ES-I3 (cell line): Measurements from ENCODE around the gene CBLIF.
"Not testable (repeated sequence)": the region's sequence is repeated elsewhere in the genome, so short reads cannot be mapped to it uniquely, and the experiment has no call there.

Experiments used
- H3K36me3 ChIP-seq: 2 replicates; pipeline ENCODE4 v1.6.1; 2013; ENCODE audit warnings: mild to moderate bottlenecking, low read length, control low read depth, moderate library complexity; ENCODE audit not compliant: insufficient read depth
- H3K4me1 ChIP-seq: 2 replicates; pipeline ENCODE4 v1.6.1; 2013; ENCODE audit warnings: mild to moderate bottlenecking, control low read depth, low read length; ENCODE audit not compliant: insufficient read depth
- H3K9ac ChIP-seq: 2 replicates; pipeline ENCODE4 v1.6.1; 2013; ENCODE audit warnings: low read depth, mild to moderate bottlenecking, low read length, moderate library complexity
- H3K9me3 ChIP-seq: 2 replicates; pipeline ENCODE4 v1.6.1; 2013; ENCODE audit warnings: mild to moderate bottlenecking, low read length, moderate library complexity; ENCODE audit not compliant: control insufficient read depth, insufficient read depth

Gene CBLIF

GRCh38 chr11:59862252-59862651, 17.0 kb upstream of the CBLIF start:
- H3K9me3 ChIP-seq: no peaks in the 10 kb centered on the region
- no peaks in the 10 kb centered on the region for H3K36me3 ChIP-seq
- no peak overlapping the region for H3K9ac ChIP-seq
- peaks cover 9% of the 10 kb centered on the region for H3K4me1 ChIP-seq

- Histone ChIP-seq H3K36me3 (no peaks in the 10 kb centered on the region), H3K9ac (no peak overlapping the region), H3K9me3 (no peaks in the 10 kb centered on the region), H3K4me1 (peaks cover 16% of the 10 kb centered on the region)
Observed at GRCh38 chr11:59859673-59860072, 14.4 kb upstream of the CBLIF start.

GRCh38 chr11:59857439-59858434, 12.4 kb upstream of the CBLIF start:
- Histone ChIP-seq H3K4me1 (peaks cover 16% of the 10 kb centered on the region), H3K9ac (no peak overlapping the region), H3K36me3 (no peaks in the 10 kb centered on the region), H3K9me3 (no peaks in the 10 kb centered on the region)

GRCh38 chr11:59854871-59855270, 9.6 kb upstream of the CBLIF start:
- no peaks in the 10 kb centered on the region for H3K9me3 ChIP-seq
- H3K36me3 ChIP-seq: no peaks in the 10 kb centered on the region
- no peak overlapping the region for H3K9ac ChIP-seq
- peaks cover 16% of the 10 kb centered on the region for H3K4me1 ChIP-seq

GRCh38 chr11:59851416-59851815, 6.1 kb upstream of the CBLIF start:
- H3K4me1 ChIP-seq, H3K9me3 ChIP-seq, H3K36me3 ChIP-seq, H3K9ac ChIP-seq: not testable (repeated sequence)

GRCh38 chr11:59849551-59849950, 4.3 kb upstream of the CBLIF start:
- H3K9me3 ChIP-seq, H3K9ac ChIP-seq: not testable (repeated sequence)

GRCh38 chr11:59849129-59849528, 3.8 kb upstream of the CBLIF start:
- no peaks in the 10 kb centered on the region for H3K4me1 ChIP-seq
- H3K9ac ChIP-seq: no peak overlapping the region
- no peaks in the 10 kb centered on the region for H3K36me3 ChIP-seq
- no peaks in the 10 kb centered on the region for H3K9me3 ChIP-seq

More at GRCh38 chr11:59849551-59849950, 4.3 kb upstream of the CBLIF start:
- not testable (repeated sequence) for H3K36me3 ChIP-seq, H3K4me1 ChIP-seq

- H3K4me1 ChIP-seq, H3K9ac ChIP-seq, H3K9me3 ChIP-seq, H3K36me3 ChIP-seq: not testable (repeated sequence)
Observed at GRCh38 chr11:59848439-59848838, 3.1 kb upstream of the CBLIF start.

- Histone ChIP-seq H3K36me3 (no peaks in the 10 kb centered on the region), H3K4me1 (no peaks in the 10 kb centered on the region), H3K9me3 (no peaks in the 10 kb centered on the region), H3K9ac (no peak overlapping the region)
Observed at GRCh38 chr11:59847626-59848025, 2.3 kb upstream of the CBLIF start.

GRCh38 chr11:59846556-59846955, 1.3 kb upstream of the CBLIF start:
- Histone ChIP-seq H3K9ac (no peak overlapping the region), H3K9me3 (no peaks in the 10 kb centered on the region), H3K4me1 (no peaks in the 10 kb centered on the region), H3K36me3 (no peaks in the 10 kb centered on the region)

GRCh38 chr11:59842316-59842715, 3.0 kb downstream of the CBLIF start:
- no peaks in the 10 kb centered on the region for H3K36me3 ChIP-seq
- H3K9ac ChIP-seq: no peak overlapping the region
- H3K9me3 ChIP-seq: no peaks in the 10 kb centered on the region
- no peaks in the 10 kb centered on the region for H3K4me1 ChIP-seq

- H3K9me3 ChIP-seq: no peaks in the 10 kb centered on the region
- no peaks in the 10 kb centered on the region for H3K36me3 ChIP-seq
- H3K4me1 ChIP-seq: no peaks in the 10 kb centered on the region
- no peak overlapping the region for H3K9ac ChIP-seq
Observed at GRCh38 chr11:59841514-59841913, 3.8 kb downstream of the CBLIF start.

- Histone ChIP-seq H3K9ac (no peak overlapping the region), H3K36me3 (no peaks in the 10 kb centered on the region), H3K9me3 (no peaks in the 10 kb centered on the region), H3K4me1 (no peaks in the 10 kb centered on the region)
Observed at GRCh38 chr11:59839615-59840014, 5.7 kb downstream of the CBLIF start.

- Histone ChIP-seq H3K9me3 (no peaks in the 10 kb centered on the region), H3K36me3 (no peaks in the 10 kb centered on the region), H3K9ac (no peak overlapping the region), H3K4me1 (no peaks in the 10 kb centered on the region)
Observed at GRCh38 chr11:59833602-59834001, 11.7 kb downstream of the CBLIF start.

- Histone ChIP-seq H3K36me3 (no peaks in the 10 kb centered on the region), H3K9ac (no peak overlapping the region), H3K9me3 (no peaks in the 10 kb centered on the region), H3K4me1 (no peaks in the 10 kb centered on the region)
Observed at GRCh38 chr11:59829358-59829757, 15.9 kb downstream of the CBLIF start.
